HepG2 (cell line): ENCODE measurements around the gene FBN3. TPM values are rescaled to one million over a fixed set of nuclear protein-coding genes. Genes with fewer than 3 reads are reported as not detected.

Source experiments
- ATAC-seq: fragments of 200-7000 bp; cut with Tn5 transposase; 3 replicates; pipeline ENCODE4 v1.9.1; 2020; ENCODE audit warnings: mild to moderate bottlenecking, moderate library complexity
- BruUV-seq: library from RNA; stranded (reverse); fragments of 400-500 nt; replicated peaks from 2 replicates; lab custom pipeline; 2021; lab: Mats Ljungman, UMichigan
- CTCF ChIA-PET: fragments of 300-600 bp; formaldehyde crosslinking; extraction: SDS; loops from one replicate; lab custom pipeline; 2021; ENCODE audit warnings: low total read pairs, inconsistent platforms, low intra/inter-chr PET ratio; lab: Yijun Ruan, JAX
- POLR2A ChIA-PET: fragments of 350-600 bp; sonication (Branson Sonifier 250); formaldehyde crosslinking; loops from one replicate; lab custom pipeline; 2020; ENCODE audit warnings: antibody characterized with exemption, inconsistent platforms; lab: Yijun Ruan, JAX
- DNase-seq: peaks from one replicate; pipeline ENCODE4 v3.0.0-alpha.2; 2015; ENCODE audit warnings: low spot score
- FAIRE-seq: peaks from 3 replicates; lab custom pipeline; 2011; peaks lifted over from hg19 to GRCh38; lab: Jason Lieb, UNC
- H2AFZ ChIP-seq: one replicate; pipeline ENCODE4 v1.6.1; 2011; ENCODE audit warnings: low read length, inconsistent platforms
- H3K27ac ChIP-seq: fragments of 300-600 bp; 3 replicates; pipeline ENCODE4 v1.8.0; 2011; ENCODE audit warnings: mixed run types, mild to moderate bottlenecking, mixed read lengths, low read length, inconsistent platforms; ENCODE audit not compliant: insufficient read depth; ENCODE audit errors: extremely low read length
- H3K27me3 ChIP-seq, 2 experiments: fragments of 200-600 bp in 1 of 2; 2 replicates in 1 of 2; 3 replicates in 1 of 2; pipeline versions ENCODE4 v1.6.0 to v1.8.0; 2011; ENCODE audit warnings: low read length in 2 of 2, mild to moderate bottlenecking in 2 of 2, moderate library complexity in 2 of 2, inconsistent platforms in 1 of 2; ENCODE audit not compliant: insufficient read depth in 2 of 2, control insufficient read depth in 1 of 2
- H3K36me3 ChIP-seq, 2 experiments: fragments of 200-600 bp in 1 of 2; replicated peaks in 1 of 2; 2 replicates in 1 of 2; 3 replicates in 1 of 2; pipeline versions ENCODE4 v1.5.1 to v1.8.0; 2011; ENCODE audit warnings: low read length in 2 of 2, inconsistent platforms in 1 of 2; ENCODE audit not compliant: insufficient read depth in 2 of 2, control insufficient read depth in 1 of 2
- H3K4me1 ChIP-seq: 2 replicates; pipeline ENCODE4 v1.5.1; 2012; ENCODE audit warnings: low read length, inconsistent platforms; ENCODE audit not compliant: insufficient read depth
- H3K4me2 ChIP-seq: 2 replicates; pipeline ENCODE4 v1.6.0; 2011; ENCODE audit warnings: low read depth, low read length, inconsistent platforms
- H3K4me3 ChIP-seq, 3 experiments: fragments of 200-600 bp in 1 of 3; sonication (generic), shearing (Covaris generic) in 1 of 3; replicated peaks in 1 of 3; 2 replicates each; pipeline ENCODE4 v1.5.1; 2011 to 2016; ENCODE audit warnings: low read length in 3 of 3, inconsistent platforms in 2 of 3, low read depth in 2 of 3, mild to moderate bottlenecking in 2 of 3, control low read depth in 1 of 3, mixed read lengths in 1 of 3; ENCODE audit not compliant: insufficient read depth in 1 of 3
- H3K79me2 ChIP-seq: one replicate; pipeline ENCODE4 v1.6.1; 2011; ENCODE audit warnings: low read length, inconsistent platforms; ENCODE audit not compliant: insufficient read depth
- H3K9ac ChIP-seq: 2 replicates; pipeline ENCODE4 v1.6.0; 2011; ENCODE audit warnings: mild to moderate bottlenecking, low read depth, low read length, inconsistent platforms; ENCODE audit not compliant: insufficient read depth
- H3K9me3 ChIP-seq: 2 replicates; pipeline ENCODE4 v1.5.1; 2012; ENCODE audit warnings: mild to moderate bottlenecking, low read length
- H4K20me1 ChIP-seq: 2 replicates; pipeline ENCODE4 v1.6.0; 2011; ENCODE audit warnings: inconsistent platforms, mild to moderate bottlenecking, low read length, moderate library complexity; ENCODE audit not compliant: insufficient read depth
- CTCF ChIP-seq: sonication (generic); formaldehyde crosslinking; IDR thresholded peaks from 2 replicates; pipeline ENCODE4 v1.5.0; 2020; ENCODE audit warnings: mild to moderate bottlenecking, missing genetic modification reagents, moderate library complexity
- DNMT1 ChIP-seq: sonication (generic); formaldehyde crosslinking; IDR thresholded peaks from 2 replicates; pipeline ENCODE4 v1.5.1; 2020; ENCODE audit warnings: mild to moderate bottlenecking, missing genetic modification reagents
- HNRNPLL ChIP-seq: fragments of 200-400 bp; formaldehyde crosslinking; IDR thresholded peaks from 2 replicates; pipeline ENCODE4 v1.6.1; 2017; ENCODE audit warnings: mild to moderate bottlenecking, low read depth, low read length; ENCODE audit not compliant: poor library complexity, severe bottlenecking
- SETDB1 ChIP-seq: sonication (generic); formaldehyde crosslinking; IDR thresholded peaks from 2 replicates; pipeline ENCODE4 v1.5.1; 2020; ENCODE audit warnings: missing genetic modification reagents, mild to moderate bottlenecking, borderline replicate concordance
- SRF ChIP-seq: IDR thresholded peaks from 2 replicates; pipeline ENCODE4 v1.6.1; 2011; ENCODE audit warnings: mild to moderate bottlenecking, low read depth, low read length, moderate library complexity
- STAG1 ChIP-seq: sonication (generic); formaldehyde crosslinking; IDR thresholded peaks from 2 replicates; pipeline ENCODE4 v1.4.0; 2020; ENCODE audit warnings: missing genetic modification reagents
- ZNF646 ChIP-seq: sonication (generic); formaldehyde crosslinking; IDR thresholded peaks from 2 replicates; pipeline ENCODE4 v1.9.0; 2021; ENCODE audit warnings: mild to moderate bottlenecking, missing genetic modification reagents
- ZNF703 ChIP-seq: sonication (generic); formaldehyde crosslinking; IDR thresholded peaks from 2 replicates; pipeline ENCODE4 v1.5.1; 2020; ENCODE audit warnings: missing genetic modification reagents, mild to moderate bottlenecking, moderate library complexity, borderline replicate concordance
- WGBS: methylation state at CpG from one replicate; pipeline ENCODE4 v1.1.6; 2017; ENCODE audit warnings: low lambda C conversion rate; 5-methylcytosine and 5-hydroxymethylcytosine counted together
- in situ Hi-C: cut with HindIII; loops from 2 replicates; pipeline ENCODE4 v1.10.0; 2017; ENCODE audit warnings: low pct_unique_long_range_greater_than_20kb; ENCODE audit not compliant: extremely low pct_ligation_motif_present
- intact Hi-C: fragments of 100-400 bp; cut with micrococcal nuclease; formaldehyde crosslinking; loops from one replicate; pipeline ENCODE4 v1.10.0; 2022; ENCODE audit not compliant: unreplicated experiment
- polyA plus RNA-seq, 8 experiments: library from polyadenylated mRNA; depleted of rRNA in 3 of 8; stranded (reverse) in 7 of 8; unstranded in 1 of 8; fragments of >200 nt; fragmentation: Illumina TruSeq in 4 of 8; extraction: Trizol in 4 of 8; gene quantifications; 2 replicates each; pipeline versions ENCODE4 v1.2.1 to v1.2.3, GENCODE V29; 2011 to 2016; ENCODE audit warnings: low read depth in 4 of 8, missing spikeins in 1 of 8, mixed read lengths in 1 of 8; ENCODE audit not compliant: insufficient read depth in 1 of 8
- total RNA-seq, 5 experiments: library from RNA; depleted of rRNA; stranded (reverse); fragments of >200 nt; fragmentation: Illumina TruSeq; extraction: Trizol; gene quantifications; 2 replicates each; pipeline ENCODE4 v1.2.3, GENCODE V29; 2016; ENCODE audit warnings: low read depth in 1 of 5

Gene FBN3
- total and polyA plus RNA-seq, 2 of the 13 experiments (the other 11 are each of a cell fraction or from before 2014, with no cell fraction given): 0.20 to 1.3 TPM

- peaks cover 11% of the 10 kb centered on the region; the same call in 1 of the 2 replicates for H3K9me3 ChIP-seq
- no peak overlapping the region for H3K27ac ChIP-seq
- no peak for ATAC-seq
- no peak overlapping the region for H3K4me3 ChIP-seq
- no TSS peak for BruUV-seq
- DNase-seq: no peak
- H3K79me2 ChIP-seq: no peaks in the 10 kb centered on the region
- TF ChIP-seq SETDB1 (CRISPR knock-in tag) (0 out of 2 replicates have a peak, but pooled peaks have one; percentile 18), ZNF703 (no peak), SRF (peak; percentile 61; the same call in 1 of the 2 replicates)
- CTCF ChIA-PET: no interaction called here
- WGBS: 67% methylated on average over 1 of the region's 1 CpG
- intact Hi-C loops (no loop called here), in situ Hi-C loops (no loop called here)
- H3K9ac ChIP-seq: no peak overlapping the region
- H3K27me3 ChIP-seq: no peaks in the 10 kb centered on the region; a peak in 1 of 5 replicates
- no peak overlapping the region for H2AFZ ChIP-seq
- H3K4me1 ChIP-seq: peaks cover 8% of the 10 kb centered on the region; the same call in 1 of the 2 replicates
- H3K36me3 ChIP-seq: no peaks in the 10 kb centered on the region
- no peaks in the 10 kb centered on the region for H4K20me1 ChIP-seq
- no peak for FAIRE-seq
- POLR2A ChIA-PET: no interaction called here
- H3K4me2 ChIP-seq: no peak overlapping the region
Measured at GRCh38 chr19:8074501-8074900, 74.9 kb downstream of the FBN3 start.

DNA sequence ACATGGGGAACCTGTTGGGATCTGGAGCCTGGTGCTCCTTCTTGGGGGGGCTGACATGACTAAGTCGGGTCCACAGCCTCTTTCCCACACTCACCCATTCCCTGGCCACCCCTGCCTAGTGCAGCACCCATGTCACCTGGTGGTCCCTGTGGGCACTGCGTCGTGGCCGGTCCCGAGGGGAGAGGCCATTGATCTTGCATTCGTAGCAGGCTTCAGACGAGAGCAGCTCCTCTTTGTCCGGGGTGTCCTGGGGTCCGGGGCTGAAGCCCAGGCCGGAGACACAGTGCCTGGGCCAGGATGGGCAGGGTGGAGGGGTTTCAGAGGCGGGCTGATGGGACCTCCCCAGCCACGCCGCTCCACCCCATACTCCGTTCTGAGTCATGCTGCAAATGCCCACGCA, 77.5 kb downstream of the FBN3 start:
- no peak overlapping the region for H3K27ac ChIP-seq
- FAIRE-seq (no peak), DNase-seq (no peak), ATAC-seq (peak; percentile 49)
- no peaks in the 10 kb centered on the region for H3K79me2 ChIP-seq
- H3K4me1 ChIP-seq: peaks cover 8% of the 10 kb centered on the region; the same call in 1 of the 2 replicates
- TF ChIP-seq CTCF: peak; percentile 26; the same call in 1 of the 2 replicates
- peak; percentile 16 for TF ChIP-seq HNRNPLL
- TF ChIP-seq STAG1: 0 out of 2 replicates have a peak, but pooled peaks have one; percentile 30
- TF ChIP-seq ZNF646: no peak
- no peak for TF ChIP-seq DNMT1 (CRISPR knock-in tag)
- no peaks in the 10 kb centered on the region for H3K36me3 ChIP-seq
- CTCF ChIA-PET: no interaction called here
- no peak overlapping the region for H3K4me2 ChIP-seq
- 56% methylated on average over 14 of the region's 15 CpGs for WGBS
- no peaks in the 10 kb centered on the region for H4K20me1 ChIP-seq
- POLR2A ChIA-PET: no interaction called here
- intact Hi-C loops (no loop called here), in situ Hi-C loops (no loop called here)
- H3K27me3 ChIP-seq: no peaks in the 10 kb centered on the region; a peak in 1 of 5 replicates
- peaks cover 16% of the 10 kb centered on the region; the same call in 1 of the 2 replicates for H3K9me3 ChIP-seq
- H3K9ac ChIP-seq: no peak overlapping the region
- H2AFZ ChIP-seq: no peak overlapping the region
- BruUV-seq: no TSS peak
- H3K4me3 ChIP-seq: no peak overlapping the region
